GM18520 (cell line): ENCODE data around the gene DPY19L1.
"Not testable (repeated sequence)": the region's sequence is repeated elsewhere in the genome, so short reads cannot be mapped to it uniquely, and the experiment has no call there.

ENCODE experiments used
- ATAC-seq: cut with Tn5 transposase; IDR thresholded peaks from one replicate; pipeline ENCODE4 v1.9.1; 2021; ENCODE audit not compliant: unreplicated experiment

DPY19L1 gene

DNA sequence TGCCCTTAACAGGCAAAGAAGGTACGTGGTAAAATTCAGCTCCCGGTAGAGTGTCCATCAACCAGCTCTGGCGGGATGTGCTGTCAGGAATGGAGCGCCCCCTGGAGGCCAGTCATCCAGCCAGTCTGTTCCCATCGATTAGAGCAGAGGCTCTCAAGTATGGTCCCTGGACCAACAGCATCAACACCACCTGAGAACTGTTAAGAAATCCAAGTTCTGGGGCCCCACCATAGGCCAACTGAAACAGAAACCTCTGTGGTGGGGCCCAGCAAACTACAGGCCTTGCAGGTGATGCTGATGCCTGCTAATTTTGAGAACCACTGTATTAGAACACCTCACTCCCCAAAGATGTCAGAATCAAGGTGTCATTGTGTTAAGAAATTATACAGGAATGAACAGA lies 109.2 kb downstream of the DPY19L1 start:
- ATAC-seq, result peak; percentile 44

DNA sequence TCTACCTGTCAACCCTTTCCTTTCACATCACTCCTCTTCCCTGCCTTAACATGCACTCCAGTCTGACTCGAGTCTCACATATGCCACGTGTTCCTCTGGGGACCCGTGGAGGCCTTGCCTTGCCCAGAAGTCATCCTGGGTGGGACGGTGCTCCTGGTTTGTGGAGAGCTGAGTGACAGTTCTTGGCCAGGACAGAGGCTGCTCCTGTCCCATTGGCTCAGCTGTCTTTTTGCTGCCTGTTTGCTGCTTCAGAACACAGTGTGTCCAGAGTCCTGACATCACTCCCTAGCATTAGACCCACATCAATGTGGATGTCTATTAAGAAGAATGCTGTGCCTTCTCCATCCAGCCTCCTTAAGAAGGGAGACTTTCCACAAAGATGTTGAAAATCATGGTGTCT lies 116.8 kb downstream of the DPY19L1 start:
- not testable (repeated sequence) for ATAC-seq

DNA sequence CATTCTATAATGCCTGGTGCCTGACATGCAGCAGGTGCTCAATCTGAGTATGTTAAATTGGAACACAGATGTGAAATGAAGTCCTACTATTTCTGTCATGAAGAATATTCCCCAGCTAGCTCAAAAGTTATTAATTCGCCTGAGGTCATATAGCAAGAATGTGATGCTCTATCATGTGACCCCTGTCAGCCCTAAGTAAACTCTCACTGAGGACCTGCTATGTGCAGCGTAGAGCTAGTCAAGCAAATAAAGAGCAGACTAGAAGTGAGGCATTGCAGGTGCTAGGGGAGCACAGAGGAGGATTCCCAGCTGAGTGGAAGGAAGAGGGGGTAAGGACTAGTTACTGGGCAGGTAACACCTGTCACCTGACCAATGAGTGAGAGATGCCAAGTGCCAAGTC lies 118.2 kb downstream of the DPY19L1 start:
- not testable (repeated sequence) for ATAC-seq

DNA sequence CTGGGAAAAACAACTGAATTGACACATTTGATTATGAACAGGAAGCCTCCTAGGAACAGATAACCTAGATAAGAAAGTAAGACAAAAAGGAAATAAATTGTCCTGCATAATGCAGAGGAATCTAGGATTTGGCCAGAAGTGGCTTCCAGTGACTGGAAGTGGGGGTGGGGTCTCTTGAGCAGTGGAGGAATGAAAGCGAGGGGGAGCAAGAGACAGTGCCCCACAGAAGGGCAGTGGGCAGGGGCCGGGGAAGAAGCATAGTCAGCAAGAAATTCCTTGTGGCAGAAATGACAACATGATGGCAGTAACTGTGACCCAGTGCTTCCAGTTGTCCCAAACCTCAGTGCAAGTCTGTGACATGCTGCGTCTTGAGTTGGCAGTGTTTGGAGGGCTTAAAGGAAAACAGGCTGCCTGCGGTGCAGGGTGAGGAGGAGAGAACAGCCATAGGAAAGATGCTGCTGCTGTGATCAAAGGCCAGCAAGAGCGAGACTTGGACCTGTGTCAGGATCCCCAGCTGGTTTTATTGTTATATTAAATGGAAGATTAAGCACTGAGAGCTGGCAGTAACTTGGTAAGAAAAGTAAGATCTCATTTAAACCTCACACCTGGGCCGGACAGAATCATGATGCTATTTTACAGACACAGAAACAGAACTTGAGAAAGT lies 119.0 kb downstream of the DPY19L1 start:
- not testable (repeated sequence) for ATAC-seq

DNA sequence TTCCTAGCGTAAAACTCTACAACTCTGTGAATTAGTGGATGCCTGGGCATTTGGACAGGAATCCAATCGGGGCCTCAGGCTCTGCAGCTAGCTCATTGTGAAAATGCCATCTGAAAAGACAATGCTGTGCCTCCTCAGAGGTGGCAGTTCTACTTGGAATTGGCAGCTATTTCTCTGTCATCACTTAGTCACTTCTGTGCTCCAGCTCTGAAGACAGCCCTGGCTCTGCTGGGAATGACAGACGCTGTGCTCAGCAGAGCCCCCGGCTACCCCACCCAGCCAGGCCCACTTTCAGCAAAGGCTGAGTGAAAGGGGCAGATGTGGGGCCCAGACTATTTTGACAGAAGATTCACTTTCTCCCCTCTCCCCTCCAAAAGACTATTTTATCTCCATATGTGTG lies 119.8 kb downstream of the DPY19L1 start:
- ATAC-seq, result not testable (repeated sequence)

DNA sequence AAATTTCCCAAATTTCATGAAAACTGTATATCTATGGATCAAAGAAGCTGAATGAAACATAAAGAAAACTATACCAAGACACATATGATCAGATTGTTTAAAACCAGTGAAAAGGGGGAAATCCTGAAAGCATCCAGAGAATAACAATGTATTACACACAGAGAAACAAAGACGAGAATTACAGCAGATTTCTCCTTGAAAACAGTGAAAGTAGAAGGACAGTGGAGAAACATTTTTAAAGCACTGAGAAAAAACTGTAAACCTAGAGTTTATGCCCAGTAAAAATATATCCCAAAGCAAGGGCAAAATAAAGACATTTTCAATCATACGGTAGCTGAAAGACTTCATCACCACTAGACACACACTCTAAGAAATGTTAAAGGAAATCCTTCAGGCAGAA lies 121.0 kb downstream of the DPY19L1 start:
- no peak for ATAC-seq

DNA sequence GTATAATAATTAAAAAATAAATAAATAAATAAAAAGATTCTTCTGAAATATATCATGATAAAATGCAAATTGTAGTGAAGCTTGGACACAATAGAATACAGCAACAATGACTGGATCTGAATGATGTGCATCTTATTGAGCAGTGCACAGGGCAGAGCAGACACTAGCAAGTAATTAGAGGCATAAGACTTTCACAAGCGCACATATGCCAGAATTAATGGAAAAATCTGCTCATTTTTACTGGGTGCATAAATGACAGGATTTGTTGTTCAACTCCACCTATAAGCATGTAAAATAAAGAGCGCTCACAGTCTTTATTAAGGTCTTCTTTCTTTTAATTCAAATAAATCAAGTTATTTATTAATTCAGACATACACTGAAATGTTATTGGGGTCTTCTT lies 125.0 kb downstream of the DPY19L1 start:
- ATAC-seq, result no peak

DNA sequence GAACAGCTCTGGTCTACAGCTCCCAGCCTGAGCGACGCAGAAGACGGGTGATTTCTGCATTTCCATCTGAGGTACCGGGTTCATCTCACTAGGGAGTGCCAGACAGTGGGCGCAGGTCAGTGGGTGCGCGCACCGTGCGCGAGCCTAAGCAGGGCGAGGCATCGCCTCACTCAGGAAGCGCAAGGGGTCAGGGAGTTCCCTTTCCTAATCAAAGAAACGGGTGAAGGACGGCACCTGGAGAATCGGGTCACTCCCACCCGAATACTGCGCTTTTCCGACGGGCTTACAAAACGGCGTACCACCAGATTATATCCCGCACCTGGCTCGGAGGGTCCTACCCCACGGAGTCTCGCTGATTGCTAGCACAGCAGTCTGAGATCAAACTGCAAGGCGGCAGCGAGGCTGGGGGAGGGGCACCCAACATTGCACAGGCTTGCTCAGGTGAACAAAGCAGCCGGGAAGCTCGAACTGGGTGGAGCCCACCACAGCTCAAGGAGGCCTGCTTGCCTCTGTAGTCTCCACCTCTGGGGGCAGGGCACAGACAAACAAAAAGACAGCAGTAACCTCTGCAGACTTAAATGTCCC lies 130.9 kb downstream of the DPY19L1 start:
- not testable (repeated sequence) for ATAC-seq

DNA sequence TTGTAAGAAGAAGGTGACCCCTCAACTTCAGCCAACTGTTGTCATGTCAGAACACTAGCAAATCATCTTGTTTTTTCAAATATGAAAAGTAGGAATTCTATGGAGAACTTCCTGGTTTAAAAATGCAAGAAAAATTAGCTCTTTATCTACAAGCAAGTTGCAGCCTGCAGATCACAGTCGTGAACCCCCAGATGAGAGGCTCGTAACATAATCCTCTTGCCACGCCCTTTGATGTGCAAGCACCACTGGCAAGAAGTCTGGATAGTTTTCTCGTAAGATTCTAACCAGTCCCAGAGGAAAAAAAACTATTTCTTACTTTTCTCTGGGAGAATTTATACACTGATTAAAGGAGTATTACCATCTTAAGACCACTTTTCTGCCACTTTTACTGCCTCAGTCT lies 132.3 kb downstream of the DPY19L1 start:
- ATAC-seq, result no peak

DNA sequence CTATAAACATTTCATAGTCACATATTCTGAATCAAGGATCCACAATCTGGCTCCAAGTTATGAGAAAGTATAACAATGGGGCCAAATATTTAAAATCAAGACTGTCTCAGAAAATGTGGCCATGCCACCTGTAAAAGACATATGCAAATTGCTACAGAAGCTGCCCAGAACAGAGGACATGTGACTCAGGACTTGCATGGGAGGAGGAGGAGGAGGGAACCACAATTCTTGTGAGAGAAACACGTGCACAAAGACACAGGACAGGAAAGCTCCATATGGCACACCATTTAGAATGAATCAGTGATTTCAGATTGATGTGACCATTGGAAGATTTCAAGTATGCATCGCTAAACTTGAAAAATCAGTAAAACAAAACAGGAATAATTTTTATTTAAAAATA lies 133.4 kb downstream of the DPY19L1 start:
- ATAC-seq, result not testable (repeated sequence)

DNA sequence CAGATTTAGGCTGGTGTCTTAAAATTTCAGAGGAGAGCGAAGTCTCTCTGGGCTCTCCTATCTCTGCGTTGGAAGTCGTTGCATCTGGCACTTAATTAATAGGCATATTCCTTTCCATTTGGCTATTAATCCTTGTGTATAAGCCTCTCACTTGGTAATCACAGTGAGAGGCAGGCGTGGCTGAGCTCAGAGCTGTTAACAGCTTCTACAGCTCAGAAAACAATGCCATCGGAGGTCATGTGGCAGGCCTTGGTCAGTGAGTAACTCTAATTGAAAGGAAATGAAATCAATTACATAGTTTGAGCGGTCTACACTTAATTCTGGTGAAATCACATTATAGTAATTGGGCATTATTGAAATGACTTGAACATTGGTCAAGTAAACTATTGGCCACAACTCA lies 135.1 kb downstream of the DPY19L1 start:
- no peak for ATAC-seq

DNA sequence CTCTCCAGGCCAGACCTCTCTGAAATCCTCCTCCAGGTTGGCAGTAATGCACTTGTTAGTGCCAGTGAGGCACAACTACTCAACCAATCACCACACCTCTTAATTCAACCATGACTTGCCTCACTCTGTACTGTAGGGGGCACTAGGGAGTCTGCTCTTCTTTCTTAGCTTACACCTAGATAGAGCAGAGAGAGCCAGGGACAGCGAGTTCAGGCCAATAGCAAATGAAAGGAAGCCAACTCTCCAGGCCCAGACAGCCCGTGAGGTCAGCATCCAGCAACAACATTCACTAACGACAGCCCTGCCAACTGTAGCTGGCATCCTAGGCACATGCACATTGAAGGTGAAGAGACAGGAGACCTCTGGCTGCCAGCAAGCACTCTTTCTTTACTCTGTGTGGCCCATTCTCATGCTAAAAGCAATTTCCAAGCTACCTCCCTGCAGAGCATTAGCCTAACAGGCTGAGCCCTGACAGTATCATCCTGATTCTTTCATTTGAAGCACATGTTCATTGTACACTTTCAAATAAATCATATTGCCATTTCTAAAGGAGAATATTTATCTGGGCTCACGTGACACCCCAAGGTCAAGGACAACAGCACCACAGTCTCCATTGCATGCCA lies 136.3 kb downstream of the DPY19L1 start:
- ATAC-seq, result no peak

DNA sequence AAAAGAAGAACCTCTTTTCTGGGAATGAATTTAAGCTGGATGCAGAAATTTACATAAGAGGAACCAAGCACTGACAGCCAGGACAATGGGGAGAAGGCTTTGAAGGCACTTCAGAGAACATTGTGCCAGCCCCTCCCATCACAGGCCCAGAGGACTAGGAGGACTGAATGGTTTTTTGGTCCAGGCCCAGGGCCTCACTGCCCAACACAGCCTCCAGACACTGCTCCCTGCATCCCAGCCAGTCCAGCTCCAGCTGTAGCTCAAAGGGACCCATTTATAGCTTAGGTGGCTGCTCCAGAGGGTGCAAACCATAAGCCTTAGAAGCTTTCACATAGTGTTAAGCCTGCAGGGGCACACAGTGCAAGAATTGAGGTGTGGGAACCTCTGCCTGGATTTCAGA lies 142.1 kb downstream of the DPY19L1 start:
- no peak for ATAC-seq

DNA sequence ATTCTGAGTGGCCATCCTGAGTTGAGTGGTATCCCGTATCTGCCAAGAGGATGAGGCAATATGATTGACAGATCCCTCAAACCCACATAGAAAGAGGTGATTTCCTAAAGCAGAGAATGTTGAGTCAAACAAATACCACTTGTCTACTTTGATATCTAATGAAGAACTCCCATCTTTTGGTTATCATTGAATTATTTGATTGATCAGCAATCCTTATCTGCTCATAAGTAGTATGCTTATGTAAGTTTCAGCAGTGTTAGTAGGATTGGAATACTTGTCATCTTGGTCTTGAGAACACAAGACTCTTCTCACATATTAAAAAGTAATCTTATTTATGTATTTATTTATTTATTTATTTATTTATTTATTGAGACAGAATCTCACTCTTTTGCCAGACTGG lies 147.3 kb downstream of the DPY19L1 start:
- ATAC-seq, result no peak

DNA sequence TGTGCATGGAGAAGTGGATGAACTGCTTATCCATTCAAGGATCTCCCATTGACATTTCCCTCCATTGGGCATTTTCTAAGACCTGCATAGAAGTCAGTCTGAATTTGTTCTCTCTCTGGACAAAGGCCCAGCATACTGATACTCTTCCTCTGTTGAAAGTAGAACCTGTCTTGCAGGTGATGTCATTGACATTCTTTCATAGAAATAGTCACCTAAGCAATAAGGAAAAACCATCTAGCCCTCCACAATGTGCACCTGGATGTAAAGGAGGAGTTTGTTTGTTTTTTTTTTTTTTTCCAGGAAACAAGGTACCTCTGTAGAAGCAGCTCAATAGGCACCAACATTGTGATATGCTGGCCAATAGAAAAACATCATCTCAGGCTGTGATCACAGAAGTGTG lies 150.4 kb downstream of the DPY19L1 start:
- no peak for ATAC-seq

DNA sequence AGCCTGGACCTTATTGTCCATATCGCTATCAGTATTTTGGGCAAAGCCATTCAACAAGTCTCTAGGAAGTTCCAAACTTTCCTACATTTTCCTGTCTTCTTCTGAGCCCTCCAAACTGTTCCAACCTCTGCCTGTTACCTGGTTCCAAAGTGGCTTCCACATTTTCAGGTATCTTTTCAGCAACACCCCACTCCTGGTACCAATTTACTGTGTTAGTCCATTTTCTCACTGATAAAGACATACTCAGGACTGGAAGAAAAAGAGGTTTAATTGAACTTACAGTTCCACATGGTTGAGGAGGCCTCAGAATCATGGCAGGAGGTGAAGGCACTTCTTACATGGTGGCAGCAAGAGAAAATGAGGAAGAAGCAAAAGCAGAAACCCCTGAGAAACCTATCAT lies 153.4 kb downstream of the DPY19L1 start:
- ATAC-seq, result not testable (repeated sequence)

DNA sequence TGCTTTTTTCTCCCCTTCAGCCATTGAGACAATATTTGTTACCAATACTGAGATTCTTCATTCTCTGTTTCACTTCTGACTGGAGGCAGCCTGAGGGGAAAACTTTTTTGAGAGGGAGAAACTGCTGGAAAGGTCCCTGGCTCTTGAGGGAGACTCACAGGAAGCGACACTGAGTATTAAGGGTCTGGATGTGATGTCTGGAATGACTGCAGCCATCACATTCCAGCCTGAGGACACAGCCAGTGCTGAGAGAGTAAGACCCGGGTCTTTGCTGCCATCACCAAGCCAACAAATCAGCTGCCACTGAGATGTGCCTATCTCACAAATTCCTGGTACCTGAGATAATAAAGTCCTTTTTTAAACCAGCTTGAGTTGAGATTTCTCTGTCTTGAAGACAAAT lies 157.4 kb downstream of the DPY19L1 start:
- ATAC-seq, result no peak

DNA sequence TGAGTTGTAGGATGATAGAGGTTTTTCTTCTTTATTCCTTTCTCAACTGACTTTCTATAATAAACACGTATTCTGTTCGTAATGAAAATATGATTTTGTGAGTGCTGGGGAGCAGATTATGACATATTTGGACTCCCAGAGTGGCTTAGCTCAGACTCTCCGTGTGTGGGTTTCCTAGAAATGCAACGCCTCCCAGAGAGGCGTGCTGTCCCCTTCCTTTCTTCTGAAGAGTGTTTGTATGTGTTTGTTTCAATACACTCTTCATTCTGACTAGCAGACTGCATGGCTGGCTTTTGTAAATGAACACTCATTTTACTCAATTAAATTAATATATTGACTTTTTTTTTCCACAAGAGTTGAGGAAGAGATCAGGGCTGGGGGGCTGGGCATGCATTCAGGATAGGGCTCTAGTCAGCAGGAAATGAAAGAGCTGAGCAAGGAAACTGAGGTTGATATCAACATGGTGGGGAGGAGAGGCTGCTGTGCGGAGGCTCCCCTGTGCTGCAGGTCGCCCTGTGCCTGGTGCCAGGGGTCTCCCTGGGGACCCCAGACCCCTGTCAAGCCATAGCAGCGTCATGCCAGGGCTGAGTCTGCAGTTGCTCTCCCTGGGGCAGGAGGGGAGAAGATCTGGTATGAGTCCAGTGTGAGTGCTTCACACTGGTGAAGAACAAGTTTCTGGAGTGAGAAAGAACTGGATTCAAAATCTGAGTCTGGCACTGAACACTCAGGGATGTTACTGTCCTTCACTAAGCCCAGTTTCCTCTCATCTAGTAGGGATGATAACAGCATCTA lies 158.1 kb downstream of the DPY19L1 start:
- not testable (repeated sequence) for ATAC-seq
